DOHH2 (cell line): Measurements from ENCODE around the gene SHROOM1.

Experiments used
- H3F3A ChIP-seq: fragments of 200-600 bp; sonication (generic), shearing (Covaris generic); 2 replicates; pipeline ENCODE4 v1.6.0; 2016; ENCODE audit warnings: antibody characterized with exemption, mild to moderate bottlenecking; ENCODE audit not compliant: control insufficient read depth, insufficient read depth
- H3K27ac ChIP-seq: fragments of 200-600 bp; sonication (generic); 2 replicates; pipeline ENCODE4 v1.5.1; 2014; ENCODE audit warnings: low read depth, mild to moderate bottlenecking, low read length, moderate library complexity
- H3K27me3 ChIP-seq: fragments of 200-600 bp; sonication (generic); 2 replicates; pipeline ENCODE4 v1.6.1; 2014; ENCODE audit warnings: mild to moderate bottlenecking, low read length, mixed read lengths; ENCODE audit not compliant: control insufficient read depth
- H3K36me3 ChIP-seq: fragments of 200-600 bp; sonication (generic); 2 replicates; pipeline ENCODE4 v1.6.1; 2014; ENCODE audit warnings: mild to moderate bottlenecking, low read length, moderate library complexity, mixed read lengths; ENCODE audit not compliant: control insufficient read depth
- H3K4me1 ChIP-seq: fragments of 200-600 bp; sonication (generic); 2 replicates; pipeline ENCODE4 v1.6.1; 2014; ENCODE audit warnings: mild to moderate bottlenecking, low read length, mixed read lengths; ENCODE audit not compliant: control insufficient read depth
- H3K4me2 ChIP-seq: fragments of 200-600 bp; sonication (generic); 2 replicates; pipeline ENCODE4 v1.6.0; 2014; ENCODE audit warnings: mild to moderate bottlenecking, low read length, moderate library complexity
- H3K4me3 ChIP-seq: fragments of 200-600 bp; sonication (generic); 2 replicates; pipeline ENCODE4 v1.5.1; 2014; ENCODE audit warnings: mild to moderate bottlenecking, low read length, mixed read lengths
- H3K79me2 ChIP-seq: fragments of 200-600 bp; sonication (generic); 2 replicates; pipeline ENCODE4 v1.6.1; 2014; ENCODE audit warnings: mild to moderate bottlenecking, low read length, mixed read lengths; ENCODE audit not compliant: control insufficient read depth
- H3K9me2 ChIP-seq: fragments of 200-600 bp; sonication (generic); replicated peaks from 2 replicates; pipeline ENCODE4 v1.6.1; 2014; ENCODE audit warnings: mild to moderate bottlenecking, low read length, mixed read lengths; ENCODE audit not compliant: control insufficient read depth
- H3K9me3 ChIP-seq: fragments of 200-600 bp; sonication (generic); 2 replicates; pipeline ENCODE4 v1.6.1; 2014; ENCODE audit warnings: antibody characterized with exemption, low read length, mixed read lengths; ENCODE audit not compliant: control insufficient read depth, insufficient read depth
- H4K20me1 ChIP-seq: fragments of 200-600 bp; sonication (generic); 2 replicates; pipeline ENCODE4 v1.6.0; 2014; ENCODE audit warnings: low read depth, mild to moderate bottlenecking, antibody characterized with exemption, low read length, moderate library complexity; ENCODE audit not compliant: control insufficient read depth, insufficient read depth
- CTCF ChIP-seq: fragments of 200-600 bp; sonication (generic); IDR thresholded peaks from one replicate; pipeline ENCODE4 v1.5.1; 2014; ENCODE audit warnings: antibody characterized with exemption, mild to moderate bottlenecking, low read depth, low read length; ENCODE audit not compliant: poor library complexity, severe bottlenecking
- EZH2phosphoT487 ChIP-seq: fragments of 200-600 bp; sonication (generic); IDR thresholded peaks from 2 replicates; pipeline ENCODE4 v1.6.1; 2017; ENCODE audit warnings: borderline replicate concordance, mild to moderate bottlenecking, antibody characterized with exemption, low read length, moderate library complexity, mixed read lengths

SHROOM1 gene

GRCh38 chr5:132841305-132841704, 10.9 kb upstream of the SHROOM1 start:
- peaks cover 9% of the 10 kb centered on the region for H3K4me1 ChIP-seq
- no peak for TF ChIP-seq CTCF
- no peak for TF ChIP-seq EZH2phosphoT487
- no peaks in the 10 kb centered on the region for H4K20me1 ChIP-seq
- H3K27ac ChIP-seq: no peak overlapping the region
- no peaks in the 10 kb centered on the region for H3K27me3 ChIP-seq
- H3F3A ChIP-seq: no peaks in the 10 kb centered on the region
- H3K36me3 ChIP-seq: no peaks in the 10 kb centered on the region
- no peak overlapping the region for H3K4me3 ChIP-seq
- no peaks in the 10 kb centered on the region for H3K9me3 ChIP-seq
- H3K4me2 ChIP-seq: no peak overlapping the region
- no peaks in the 10 kb centered on the region for H3K79me2 ChIP-seq
- no peaks in the 10 kb centered on the region for H3K9me2 ChIP-seq

GRCh38 chr5:132840896-132841295, 10.4 kb upstream of the SHROOM1 start:
- Histone ChIP-seq H3K79me2 (no peaks in the 10 kb centered on the region), H3K9me2 (no peaks in the 10 kb centered on the region), H3F3A (no peaks in the 10 kb centered on the region), H3K9me3 (no peaks in the 10 kb centered on the region), H3K27me3 (no peaks in the 10 kb centered on the region), H4K20me1 (no peaks in the 10 kb centered on the region), H3K27ac (no peak overlapping the region), H3K4me2 (no peak overlapping the region), H3K4me1 (peaks cover 9% of the 10 kb centered on the region), H3K36me3 (no peaks in the 10 kb centered on the region), H3K4me3 (no peak overlapping the region)
- no peak for TF ChIP-seq CTCF
- no peak for TF ChIP-seq EZH2phosphoT487

DNA sequence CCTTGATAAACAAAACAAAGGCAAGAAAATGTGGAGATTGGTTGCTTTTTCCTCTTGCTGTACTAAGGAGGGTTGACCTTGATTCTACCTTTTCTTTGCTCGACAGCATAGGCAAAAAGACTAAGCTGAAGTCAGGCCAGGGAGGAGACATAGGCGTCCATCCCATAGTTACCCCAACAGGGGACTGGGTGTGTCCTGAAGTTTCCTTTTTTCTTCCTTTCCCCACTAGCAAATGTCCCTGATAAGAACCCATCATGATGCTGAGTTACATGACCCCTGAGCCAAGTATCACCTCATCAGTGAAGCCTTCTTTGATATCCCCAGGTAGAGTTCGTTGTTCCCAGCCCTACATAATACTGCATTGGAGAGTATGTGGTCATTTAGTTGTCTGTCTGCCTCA, 9.9 kb upstream of the SHROOM1 start:
- Histone ChIP-seq H4K20me1 (no peaks in the 10 kb centered on the region), H3K36me3 (no peaks in the 10 kb centered on the region), H3F3A (no peaks in the 10 kb centered on the region), H3K27me3 (no peaks in the 10 kb centered on the region), H3K9me3 (no peaks in the 10 kb centered on the region), H3K27ac (no peak overlapping the region), H3K4me1 (peaks cover 9% of the 10 kb centered on the region), H3K79me2 (no peaks in the 10 kb centered on the region), H3K9me2 (no peaks in the 10 kb centered on the region), H3K4me2 (no peak overlapping the region), H3K4me3 (no peak overlapping the region)
- no peak for TF ChIP-seq EZH2phosphoT487
- TF ChIP-seq CTCF: no peak
